ENCODE results near the gene GXYLT1. TPM values are rescaled to one million over a fixed set of nuclear protein-coding genes. Genes with fewer than 3 reads are reported as not detected.

The GXYLT1 gene
- total and polyA plus RNA-seq, 2 of the 13 experiments (the other 11 are each of a cell fraction or from before 2014, with no cell fraction given): 7.8 to 17.0 TPM

GRCh38 chr12:42143452-42144157, 1.1 kb downstream of the GXYLT1 start (continued):
- TF ChIP-seq THRA (CRISPR knock-in tag; IDR thresholded peaks at IDR 0.05; ENCODE audit: borderline replicate concordance): 0 out of 2 replicates have a peak, but pooled peaks have one; percentile 35
- TF ChIP-seq DDIT3 (CRISPR knock-in tag; IDR thresholded peaks at IDR 0.05): no peak
- no peak for TF ChIP-seq SP2 (CRISPR knock-in tag; IDR thresholded peaks at IDR 0.05)
- TF ChIP-seq PHF8 (CRISPR knock-in tag; IDR thresholded peaks at IDR 0.05): no peak
- no peak for TF ChIP-seq TERF1 (CRISPR knock-in tag; IDR thresholded peaks at IDR 0.05)
- 0 out of 2 replicates have a peak, but pooled peaks have one; percentile 20 for TF ChIP-seq SIX1 (CRISPR knock-in tag; IDR thresholded peaks at IDR 0.05; ENCODE audit: borderline replicate concordance)
- no peak for TF ChIP-seq NCOA1 (CRISPR knock-in tag; IDR thresholded peaks at IDR 0.05)
- no peak for TF ChIP-seq ZXDC (CRISPR knock-in tag; IDR thresholded peaks at IDR 0.05)
- no peak for TF ChIP-seq ONECUT2 (CRISPR knock-in tag; IDR thresholded peaks at IDR 0.05)
- TF ChIP-seq ZNF318 (CRISPR knock-in tag; IDR thresholded peaks at IDR 0.05): no peak
- no peak for TF ChIP-seq ZNF367 (CRISPR knock-in tag; IDR thresholded peaks at IDR 0.05; ENCODE audit: borderline replicate concordance)
- TF ChIP-seq ZNF572 (CRISPR knock-in tag; IDR thresholded peaks at IDR 0.05): no peak
- no peak for TF ChIP-seq ZNF883 (CRISPR knock-in tag; IDR thresholded peaks at IDR 0.05; ENCODE audit: not compliant biosample characterization)
- TF ChIP-seq SAP130 (CRISPR knock-in tag; IDR thresholded peaks at IDR 0.05; ENCODE audit: low read depth): 0 out of 2 replicates have a peak, but pooled peaks have one; percentile 6
- TF ChIP-seq ZSCAN20 (CRISPR knock-in tag; IDR thresholded peaks at IDR 0.05; ENCODE audit: borderline replicate concordance): 0 out of 2 replicates have a peak, but pooled peaks have one; percentile 1

All from HepG2 (cell line).